Upper lobe of left lung (tissue), 4 donors: ENCODE results near the gene PRKAR1B.
"Not testable (repeated sequence)": the region's sequence is repeated elsewhere in the genome, so short reads cannot be mapped to it uniquely, and the experiment has no call there.

Experiments
- EP300 ChIP-seq, 4 donors: sonication (generic); formaldehyde crosslinking; IDR thresholded peaks; one replicate each; pipeline ENCODE4 v1.5.1; 2017; ENCODE audit warnings: antibody characterized with exemption in 4 of 4, control low read depth in 2 of 4
- POLR2A ChIP-seq, 4 donors: fragments of 450-650 bp; IDR thresholded peaks; one replicate each; pipeline ENCODE4 v1.5.1; 2016 to 2017; ENCODE audit warnings: antibody characterized with exemption in 4 of 4, mild to moderate bottlenecking in 2 of 4
- TF ChIP-seq, protein P1 (sequence below), 6 experiments: fragments of 450-650 bp in 4 of 6; fragments of 200-600 bp in 2 of 6; sonication (generic) in 2 of 6; IDR thresholded peaks; one replicate each; pipeline ENCODE4 v1.5.1; 2016 to 2019; ENCODE audit warnings: antibody characterized with exemption in 6 of 6

DNA sequence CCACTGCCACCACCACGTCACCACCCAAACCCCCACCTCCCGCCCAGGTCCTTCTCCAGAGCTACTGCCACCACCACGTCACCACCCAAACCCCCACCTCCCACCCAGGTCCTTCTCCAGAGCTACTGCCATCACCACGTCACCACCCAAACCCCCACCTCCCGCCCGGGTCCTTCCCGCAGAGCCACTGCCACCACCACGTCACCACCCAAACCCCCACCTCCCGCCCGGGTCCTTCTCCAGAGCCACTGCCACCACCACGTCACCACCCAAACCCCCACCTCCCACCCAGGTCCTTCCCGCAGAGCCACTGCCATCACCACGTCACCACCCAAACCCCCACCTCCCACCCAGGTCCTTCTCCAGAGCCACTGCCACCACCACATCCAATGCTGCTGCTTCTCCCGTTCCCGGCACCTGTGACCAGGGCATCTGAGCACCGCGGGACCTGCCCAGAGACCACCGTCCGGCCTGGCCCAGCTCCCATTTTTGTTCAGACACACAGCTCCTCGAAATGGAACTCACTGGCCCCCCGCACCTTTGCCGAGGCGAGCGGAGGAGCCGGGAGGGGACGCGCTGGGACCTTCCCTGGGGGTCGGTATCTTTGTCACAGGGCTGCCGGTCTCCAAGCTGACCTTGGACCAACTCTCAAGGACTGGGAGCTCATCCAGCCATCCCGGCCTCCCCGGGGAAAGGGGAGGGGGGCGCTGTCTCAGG, 174.8 kb downstream of the PRKAR1B start:
- TF ChIP-seq, protein P1, sequence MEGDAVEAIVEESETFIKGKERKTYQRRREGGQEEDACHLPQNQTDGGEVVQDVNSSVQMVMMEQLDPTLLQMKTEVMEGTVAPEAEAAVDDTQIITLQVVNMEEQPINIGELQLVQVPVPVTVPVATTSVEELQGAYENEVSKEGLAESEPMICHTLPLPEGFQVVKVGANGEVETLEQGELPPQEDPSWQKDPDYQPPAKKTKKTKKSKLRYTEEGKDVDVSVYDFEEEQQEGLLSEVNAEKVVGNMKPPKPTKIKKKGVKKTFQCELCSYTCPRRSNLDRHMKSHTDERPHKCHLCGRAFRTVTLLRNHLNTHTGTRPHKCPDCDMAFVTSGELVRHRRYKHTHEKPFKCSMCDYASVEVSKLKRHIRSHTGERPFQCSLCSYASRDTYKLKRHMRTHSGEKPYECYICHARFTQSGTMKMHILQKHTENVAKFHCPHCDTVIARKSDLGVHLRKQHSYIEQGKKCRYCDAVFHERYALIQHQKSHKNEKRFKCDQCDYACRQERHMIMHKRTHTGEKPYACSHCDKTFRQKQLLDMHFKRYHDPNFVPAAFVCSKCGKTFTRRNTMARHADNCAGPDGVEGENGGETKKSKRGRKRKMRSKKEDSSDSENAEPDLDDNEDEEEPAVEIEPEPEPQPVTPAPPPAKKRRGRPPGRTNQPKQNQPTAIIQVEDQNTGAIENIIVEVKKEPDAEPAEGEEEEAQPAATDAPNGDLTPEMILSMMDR (IDR thresholded peaks at IDR 0.05) = not testable (repeated sequence)
- not testable (repeated sequence) for TF ChIP-seq EP300, POLR2A (IDR thresholded peaks at IDR 0.05)
